Natural killer cell treated with Interleukin-12 subunit alpha and Interleukin-12 subunit beta and Interleukin-15 and Interleukin-18, amount 100 ng/mL, for 72 hours (primary cell): Measurements from ENCODE around the gene PRDM2. TPM values are rescaled to one million over a fixed set of nuclear protein-coding genes. Genes with fewer than 3 reads are reported as not detected.

Experiments used
- ATAC-seq, 2 donors: fragments of 150-1000 bp; cut with Tn5 transposase in 1 of 2; sonication (Bioruptor Pico), chemical (Tn5 transposase) in 1 of 2; 2 replicates each; pipeline ENCODE4 v1.10.0; 2021
- DNase-seq: peaks from one replicate; pipeline ENCODE4 v3.0.0; 2022; ENCODE audit warnings: low spot score
- H3K27ac Mint-ChIP-seq, 2 donors: 1 replicate in 1 of 2; 2 replicates in 1 of 2; pipeline ENCODE4 v1.8.0; 2022; ENCODE audit warnings: mixed read lengths in 2 of 2, mild to moderate bottlenecking in 1 of 2, moderate library complexity in 1 of 2
- H3K27me3 Mint-ChIP-seq, 2 donors: 1 replicate in 1 of 2; 2 replicates in 1 of 2; pipeline ENCODE4 v1.8.0; 2022; ENCODE audit warnings: mixed read lengths in 2 of 2
- H3K36me3 Mint-ChIP-seq: one replicate; pipeline ENCODE4 v1.8.0; 2022; ENCODE audit warnings: mixed read lengths
- H3K4me1 Mint-ChIP-seq, 2 donors: 1 replicate in 1 of 2; 2 replicates in 1 of 2; pipeline ENCODE4 v1.8.0; 2022; ENCODE audit warnings: low read depth in 2 of 2, mixed read lengths in 2 of 2, mild to moderate bottlenecking in 1 of 2
- H3K4me3 Mint-ChIP-seq: one replicate; pipeline ENCODE4 v1.8.0; 2022; ENCODE audit warnings: mixed read lengths
- H3K9me3 Mint-ChIP-seq: 2 replicates; pipeline ENCODE4 v1.8.0; 2022; ENCODE audit warnings: mixed read lengths
- total RNA-seq, 2 donors: library from RNA; stranded (reverse); gene quantifications; one replicate each; pipeline ENCODE4 v1.2.3, GENCODE V29; 2022

PRDM2 gene
- total RNA-seq, 2 donors from 2014 or later = 80.1 to 91.3 TPM

DNA sequence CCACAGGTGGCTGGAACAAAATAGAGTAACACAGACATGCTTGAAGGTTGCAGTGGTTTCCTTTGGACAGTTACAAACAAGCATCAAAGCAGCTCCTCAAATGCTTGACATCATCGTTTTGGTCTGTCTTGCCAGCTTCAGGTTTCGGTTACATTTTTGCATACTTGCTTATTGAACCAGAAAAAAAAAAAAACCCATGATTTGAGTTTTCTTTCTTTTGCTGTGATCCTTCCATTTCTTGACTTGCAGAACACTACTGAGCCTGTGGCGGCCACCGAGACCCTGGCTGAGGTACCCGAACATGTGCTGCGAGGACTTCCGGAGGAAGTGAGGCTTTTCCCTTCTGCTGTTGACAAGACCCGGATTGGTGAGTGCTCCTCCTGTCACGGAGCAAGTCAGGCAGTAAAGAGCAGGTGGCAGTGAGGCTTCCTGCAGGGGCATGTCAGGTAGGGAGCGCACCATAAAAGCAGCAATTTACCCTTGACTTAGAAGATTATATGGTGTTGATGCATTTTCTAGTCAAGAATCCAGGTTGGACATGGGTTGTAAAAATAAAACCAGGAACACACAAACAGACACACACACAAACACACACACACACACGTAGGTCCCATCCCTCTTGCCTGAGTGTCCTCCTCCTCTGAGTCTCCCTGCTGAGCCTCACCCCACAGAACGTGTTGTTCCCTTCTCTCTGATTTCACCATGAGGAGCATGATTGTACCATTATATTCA, 30.9 kb downstream of the PRDM2 start:
- Mint-ChIP-seq H3K27ac (peak overlapping the region; percentile 89 to 99), H3K4me3 (peak overlapping the region; percentile 86), H3K36me3 (no peaks in the 10 kb centered on the region), H3K27me3 (no peaks in the 10 kb centered on the region), H3K4me1 (peaks cover 51 to 59% of the 10 kb centered on the region in 2 donors), H3K9me3 (no peaks in the 10 kb centered on the region)
- peak; percentile 81 for DNase-seq
- ATAC-seq = peak; percentile 94 to 96

DNA sequence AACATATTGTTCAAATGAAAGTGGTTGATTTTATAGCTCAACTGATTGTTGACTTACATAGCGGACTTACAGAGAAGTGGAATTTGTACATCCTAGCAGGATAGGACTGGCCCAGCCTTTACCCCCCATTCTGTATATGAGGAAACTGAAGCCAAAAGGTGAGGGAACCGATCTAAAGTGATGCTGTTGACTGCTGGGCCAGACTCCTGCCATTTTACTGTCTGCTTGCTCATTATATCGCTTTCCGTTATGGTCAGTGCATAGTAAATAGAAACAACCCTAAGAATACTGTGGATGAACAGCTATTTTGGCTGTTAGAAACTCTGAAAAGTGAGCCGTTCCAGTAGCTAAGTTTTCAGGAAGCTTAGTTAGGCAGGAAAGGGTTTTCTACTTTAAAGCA, 31.9 kb downstream of the PRDM2 start:
- Mint-ChIP-seq H3K27me3 (no peaks in the 10 kb centered on the region), H3K4me1 (peaks cover 49 to 53% of the 10 kb centered on the region in 2 donors)
- no peak for ATAC-seq

GRCh38 chr1:13732971-13733667, 33.1 kb downstream of the PRDM2 start:
- DNase-seq = peak; percentile 65
- Mint-ChIP-seq H3K36me3 (no peaks in the 10 kb centered on the region), H3K27me3 (no peaks in the 10 kb centered on the region)

More for the DNA sequence above, 31.9 kb downstream of the PRDM2 start:
- Mint-ChIP-seq H3K9me3 (no peaks in the 10 kb centered on the region), H3K27ac (peak overlapping the region; percentile 89 to 99), H3K36me3 (no peaks in the 10 kb centered on the region), H3K4me3 (peak overlapping the region; percentile 86)
- DNase-seq = no peak

GRCh38 chr1:13733711-13734110, 33.7 kb downstream of the PRDM2 start:
- Mint-ChIP-seq H3K4me1 (peaks cover 52 to 57% of the 10 kb centered on the region in 2 donors), H3K36me3 (no peaks in the 10 kb centered on the region), H3K27me3 (no peaks in the 10 kb centered on the region), H3K4me3 (peak overlapping the region; percentile 67), H3K27ac (peak overlapping the region; percentile 89 to 99), H3K9me3 (no peaks in the 10 kb centered on the region)
- ATAC-seq = no peak
- DNase-seq = no peak

More at GRCh38 chr1:13732971-13733667, 33.1 kb downstream of the PRDM2 start:
- peak overlapping the region; percentile 67 for H3K4me3 Mint-ChIP-seq
- peaks cover 52 to 57% of the 10 kb centered on the region in 2 donors for H3K4me1 Mint-ChIP-seq
- ATAC-seq = peak in 1 of 2 donors; percentile 56
- peak overlapping the region; percentile 89 to 99 for H3K27ac Mint-ChIP-seq
- no peaks in the 10 kb centered on the region for H3K9me3 Mint-ChIP-seq

DNA sequence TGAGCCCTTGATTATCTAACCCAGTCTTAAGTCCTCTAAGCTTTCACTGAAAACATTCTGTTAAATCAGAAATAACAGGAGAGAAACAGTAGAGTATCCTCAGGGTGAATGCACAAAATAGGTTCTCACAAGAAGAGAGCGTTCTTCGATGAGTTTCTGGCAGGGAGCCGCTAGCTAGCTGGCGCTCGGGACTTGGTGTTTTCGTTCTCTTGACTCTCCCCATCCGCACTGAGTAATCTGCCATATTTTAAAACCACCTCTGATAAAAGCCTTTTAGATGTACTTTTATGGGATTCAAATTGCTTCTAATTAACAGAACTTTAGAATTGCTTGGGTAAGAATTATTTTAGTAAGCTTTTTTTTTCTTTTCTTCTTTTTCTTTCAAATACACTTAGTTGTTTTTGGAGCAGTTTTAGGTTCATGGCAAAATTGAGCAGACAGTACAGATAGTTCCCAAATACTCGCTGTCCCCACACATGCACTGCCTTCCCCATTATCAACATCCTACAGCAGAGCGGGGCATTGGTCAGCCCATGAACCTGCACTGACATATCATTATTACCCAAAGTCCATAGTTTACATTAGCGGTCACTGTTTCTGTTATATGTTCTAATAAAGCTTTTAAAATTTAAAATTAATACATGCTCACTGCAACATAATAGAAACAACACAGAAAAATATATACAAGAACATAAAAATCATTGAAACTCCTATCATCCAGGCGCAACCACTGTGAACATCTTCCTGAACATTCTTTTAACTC, 35.4 kb downstream of the PRDM2 start:
- ATAC-seq (no peak), DNase-seq (no peak)
- no peaks in the 10 kb centered on the region for H3K9me3 Mint-ChIP-seq
- H3K4me3 Mint-ChIP-seq = no peak overlapping the region
- peaks cover 45 to 52% of the 10 kb centered on the region in 2 donors for H3K4me1 Mint-ChIP-seq
- H3K36me3 Mint-ChIP-seq = no peaks in the 10 kb centered on the region
- H3K27me3 Mint-ChIP-seq = no peaks in the 10 kb centered on the region
- H3K27ac Mint-ChIP-seq = peak overlapping the region; percentile 28 to 89

DNA sequence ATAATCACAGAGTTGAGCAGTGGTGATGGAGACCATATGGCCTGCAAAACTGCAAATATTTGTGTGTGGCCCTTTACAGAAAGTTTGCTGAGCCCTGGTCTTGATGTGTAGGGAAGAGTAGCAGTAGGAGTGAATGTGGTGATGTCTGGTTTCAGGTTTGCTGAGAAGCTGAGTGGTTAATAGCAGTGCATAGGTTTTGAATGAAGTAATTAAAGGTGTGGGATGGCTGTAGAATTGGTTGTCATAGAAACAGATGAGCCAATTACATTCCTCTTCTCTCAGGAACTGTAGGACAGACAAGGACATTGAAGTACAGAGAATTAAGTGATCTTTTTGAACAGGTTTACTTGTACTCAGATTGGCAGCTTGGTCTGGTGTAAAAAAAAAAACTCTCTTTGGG, 37.4 kb downstream of the PRDM2 start:
- no peaks in the 10 kb centered on the region for H3K9me3 Mint-ChIP-seq
- DNase-seq (no peak), ATAC-seq (no peak)
- H3K4me3 Mint-ChIP-seq = no peak overlapping the region
- no peaks in the 10 kb centered on the region for H3K36me3 Mint-ChIP-seq
- H3K4me1 Mint-ChIP-seq = peaks cover 31 to 37% of the 10 kb centered on the region in 2 donors
- H3K27ac Mint-ChIP-seq = peak overlapping the region in 1 of 2 donors; percentile 8
- H3K27me3 Mint-ChIP-seq = no peaks in the 10 kb centered on the region

DNA sequence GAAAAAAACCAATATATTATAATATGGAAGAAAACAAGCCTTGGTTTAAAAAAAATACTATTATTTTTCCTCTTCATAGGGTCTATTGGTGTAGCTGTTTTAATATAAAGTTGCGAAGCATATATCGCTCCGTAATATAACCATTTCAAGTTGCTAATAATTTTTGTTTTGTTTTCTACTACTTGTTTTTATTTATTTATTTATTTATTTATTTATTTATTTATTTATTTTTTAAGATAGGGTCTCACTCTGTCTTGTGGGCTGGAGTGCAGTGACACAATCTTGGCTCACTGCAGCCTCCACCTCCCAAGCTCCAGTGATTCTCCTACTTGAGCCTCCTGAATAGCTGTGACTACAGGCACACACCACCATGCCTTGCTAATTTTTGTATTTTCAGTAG, 46.4 kb downstream of the PRDM2 start:
- peaks cover 8% of the 10 kb centered on the region for H3K36me3 Mint-ChIP-seq
- ATAC-seq (no peak), DNase-seq (no peak)
- no peaks in the 10 kb centered on the region for H3K27me3 Mint-ChIP-seq
- H3K27ac Mint-ChIP-seq = no peak overlapping the region
- peaks cover 20 to 22% of the 10 kb centered on the region in 2 donors for H3K4me1 Mint-ChIP-seq
- H3K9me3 Mint-ChIP-seq = no peaks in the 10 kb centered on the region
- H3K4me3 Mint-ChIP-seq = no peak overlapping the region

DNA sequence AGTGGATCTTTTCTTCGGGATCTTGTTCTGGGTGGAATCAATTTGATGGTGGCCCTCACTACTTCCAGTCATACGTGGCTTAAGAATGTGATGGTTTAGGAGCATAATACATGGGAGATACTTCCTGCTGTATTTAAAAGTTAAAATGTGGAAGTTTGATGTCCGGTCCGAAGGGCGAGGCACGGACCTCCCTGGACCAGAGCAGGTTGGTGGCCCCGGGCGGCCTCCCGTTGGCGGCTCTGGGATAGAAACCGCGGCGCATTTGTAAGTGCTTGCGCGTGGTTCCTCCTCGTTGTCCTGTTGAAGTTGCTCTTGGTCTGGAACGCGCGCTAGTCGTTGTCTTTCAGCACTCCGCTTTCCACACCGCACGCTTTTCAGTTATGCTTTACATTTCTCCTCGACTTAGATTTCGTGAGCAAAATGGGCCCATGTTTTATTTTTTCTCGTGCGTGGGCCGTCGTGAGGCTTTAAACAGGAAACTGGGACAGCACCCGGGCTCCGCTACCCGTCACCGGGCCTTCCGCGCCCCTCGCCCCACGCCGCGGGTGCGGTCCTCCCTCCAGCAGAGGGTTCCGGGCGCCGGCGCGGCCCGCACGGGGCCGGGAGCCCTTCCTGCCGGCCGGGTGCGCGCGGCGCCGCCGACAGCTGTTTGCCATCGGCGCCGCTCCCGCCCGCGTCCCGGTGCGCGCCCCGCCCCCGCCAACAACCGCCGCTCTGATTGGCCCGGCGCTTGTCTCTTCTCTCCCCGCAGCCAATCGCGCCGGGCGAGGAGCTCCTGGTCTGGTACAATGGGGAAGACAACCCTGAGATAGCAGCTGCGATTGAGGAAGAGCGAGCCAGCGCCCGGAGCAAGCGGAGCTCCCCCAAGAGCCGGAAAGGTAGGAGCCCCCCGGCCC, 48.9 kb downstream of the PRDM2 start:
- Mint-ChIP-seq H3K4me3 (peak overlapping the region; percentile 89), H3K36me3 (peaks cover 16% of the 10 kb centered on the region), H3K27me3 (no peaks in the 10 kb centered on the region), H3K27ac (peak overlapping the region; percentile 85 to 90), H3K9me3 (no peaks in the 10 kb centered on the region), H3K4me1 (peaks cover 44 to 48% of the 10 kb centered on the region in 2 donors)
- DNase-seq (peak; percentile 97), ATAC-seq (peak; percentile 93 to 95)

- peak; percentile 63 for DNase-seq
- H3K27ac Mint-ChIP-seq = peak overlapping the region; percentile 85 to 90
- no peaks in the 10 kb centered on the region for H3K27me3 Mint-ChIP-seq
- peak; percentile 68 to 73 for ATAC-seq
- peaks cover 21% of the 10 kb centered on the region for H3K36me3 Mint-ChIP-seq
- H3K4me1 Mint-ChIP-seq = peaks cover 53 to 56% of the 10 kb centered on the region in 2 donors
- H3K9me3 Mint-ChIP-seq = no peaks in the 10 kb centered on the region
- H3K4me3 Mint-ChIP-seq = peak overlapping the region; percentile 92
Measured at GRCh38 chr1:13749543-13750341, 49.8 kb downstream of the PRDM2 start.

DNA sequence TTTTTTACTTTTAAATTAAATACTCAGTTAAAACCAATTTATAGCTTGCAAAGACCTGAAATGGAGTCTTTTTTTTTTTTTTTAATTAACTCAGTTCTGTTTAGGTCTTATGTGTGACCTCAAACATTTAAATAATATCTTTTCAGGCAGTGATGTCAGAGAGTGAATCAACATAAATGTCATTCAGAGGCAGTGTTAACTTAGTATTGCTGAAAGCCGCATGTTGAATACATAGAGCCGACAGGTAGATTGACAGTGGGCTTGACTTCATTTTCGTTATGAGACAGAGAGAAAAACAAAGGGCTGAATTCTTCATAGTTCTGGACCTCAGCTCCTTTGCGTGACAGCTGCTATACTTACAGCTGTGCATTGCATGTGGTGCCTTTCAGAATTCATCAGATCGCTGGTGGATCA, 51.5 kb downstream of the PRDM2 start:
- H3K27ac Mint-ChIP-seq = peak overlapping the region; percentile 85 to 90
- H3K36me3 Mint-ChIP-seq = peaks cover 21% of the 10 kb centered on the region
- H3K9me3 Mint-ChIP-seq = no peaks in the 10 kb centered on the region
- no peaks in the 10 kb centered on the region for H3K27me3 Mint-ChIP-seq
- peaks cover 59 to 63% of the 10 kb centered on the region in 2 donors for H3K4me1 Mint-ChIP-seq
- ATAC-seq (no peak), DNase-seq (no peak)
- peak overlapping the region; percentile 92 for H3K4me3 Mint-ChIP-seq

DNA sequence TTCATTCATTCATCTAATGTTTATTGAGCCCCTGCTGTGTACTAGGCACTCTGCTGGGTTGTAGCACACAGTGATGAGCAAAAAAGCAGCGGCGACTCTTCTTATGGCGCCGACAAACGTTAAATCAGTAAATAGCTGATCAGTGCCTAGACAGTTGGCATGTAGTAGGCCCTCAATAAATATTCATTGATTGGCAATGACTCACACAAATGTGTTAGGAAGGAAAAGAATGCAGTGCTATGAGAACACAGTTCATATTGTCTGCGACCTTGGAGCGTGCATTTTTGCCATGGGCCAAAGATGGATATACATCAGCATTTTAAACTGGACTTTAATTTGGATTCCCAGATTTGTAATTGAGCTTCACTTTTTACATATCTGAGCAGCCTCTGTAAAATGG, 52.0 kb downstream of the PRDM2 start:
- Mint-ChIP-seq H3K27me3 (no peaks in the 10 kb centered on the region), H3K4me1 (peaks cover 64 to 68% of the 10 kb centered on the region in 2 donors), H3K9me3 (no peaks in the 10 kb centered on the region), H3K27ac (peak overlapping the region; percentile 85 to 90), H3K4me3 (peak overlapping the region; percentile 92), H3K36me3 (peaks cover 21% of the 10 kb centered on the region)
- no peak for DNase-seq
- ATAC-seq = no peak

DNA sequence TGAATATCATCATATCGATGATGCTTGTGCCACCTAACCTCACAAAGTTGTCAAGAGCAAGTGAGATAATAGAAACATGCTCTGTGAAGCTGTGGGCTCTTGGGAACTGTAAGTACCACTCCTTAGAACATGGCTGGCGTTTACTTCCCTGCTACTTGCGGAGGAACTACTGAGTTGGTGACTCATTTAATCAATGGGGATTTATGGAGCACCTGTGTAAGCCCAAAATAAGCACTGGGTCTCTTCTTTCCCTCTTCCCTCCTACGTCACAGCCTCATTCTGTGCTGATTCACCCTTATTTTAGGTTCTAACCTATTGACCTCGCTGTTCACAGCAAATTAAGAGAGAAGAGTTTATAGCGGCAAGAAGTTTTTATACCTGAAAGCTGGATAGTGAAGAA, 52.9 kb downstream of the PRDM2 start:
- Mint-ChIP-seq H3K4me1 (peaks cover 70 to 77% of the 10 kb centered on the region in 2 donors), H3K4me3 (peak overlapping the region; percentile 92), H3K27me3 (no peaks in the 10 kb centered on the region), H3K36me3 (peaks cover 21% of the 10 kb centered on the region), H3K27ac (peak overlapping the region; percentile 85 to 90), H3K9me3 (no peaks in the 10 kb centered on the region)
- DNase-seq = no peak
- ATAC-seq = no peak
